ENCODE results near the gene CASP8. TPM values are rescaled to one million over a fixed set of nuclear protein-coding genes. Genes with fewer than 3 reads are reported as not detected.

CASP8 gene
- total RNA-seq, 2 experiments from 2014 or later: 172 to 175 TPM

GRCh38 chr2:201231781-201232466 is 28.4 kb upstream of the CASP8 start:
- Histone ChIP-seq H3K27ac (ENCODE audit: low read depth in 1 of 2, low read length in 2 of 2) (no peak overlapping the region), H3K9me3 (ENCODE audit: control insufficient read depth in 1 of 2, insufficient read depth in 1 of 2, low read length in 2 of 2) (no peaks in the 10 kb centered on the region), H3K4me1 (ENCODE audit: insufficient read depth, low read length) (peaks cover 36% of the 10 kb centered on the region), H3K4me3 (ENCODE audit: low read length) (peak overlapping the region; percentile 4), H3K36me3 (ENCODE audit: insufficient read depth, low read length) (no peaks in the 10 kb centered on the region), H3K27me3 (ENCODE audit: control insufficient read depth in 1 of 2, insufficient read depth in 2 of 2, low read length in 2 of 2) (no peaks in the 10 kb centered on the region)
- TF ChIP-seq, protein P1, sequence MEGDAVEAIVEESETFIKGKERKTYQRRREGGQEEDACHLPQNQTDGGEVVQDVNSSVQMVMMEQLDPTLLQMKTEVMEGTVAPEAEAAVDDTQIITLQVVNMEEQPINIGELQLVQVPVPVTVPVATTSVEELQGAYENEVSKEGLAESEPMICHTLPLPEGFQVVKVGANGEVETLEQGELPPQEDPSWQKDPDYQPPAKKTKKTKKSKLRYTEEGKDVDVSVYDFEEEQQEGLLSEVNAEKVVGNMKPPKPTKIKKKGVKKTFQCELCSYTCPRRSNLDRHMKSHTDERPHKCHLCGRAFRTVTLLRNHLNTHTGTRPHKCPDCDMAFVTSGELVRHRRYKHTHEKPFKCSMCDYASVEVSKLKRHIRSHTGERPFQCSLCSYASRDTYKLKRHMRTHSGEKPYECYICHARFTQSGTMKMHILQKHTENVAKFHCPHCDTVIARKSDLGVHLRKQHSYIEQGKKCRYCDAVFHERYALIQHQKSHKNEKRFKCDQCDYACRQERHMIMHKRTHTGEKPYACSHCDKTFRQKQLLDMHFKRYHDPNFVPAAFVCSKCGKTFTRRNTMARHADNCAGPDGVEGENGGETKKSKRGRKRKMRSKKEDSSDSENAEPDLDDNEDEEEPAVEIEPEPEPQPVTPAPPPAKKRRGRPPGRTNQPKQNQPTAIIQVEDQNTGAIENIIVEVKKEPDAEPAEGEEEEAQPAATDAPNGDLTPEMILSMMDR (IDR thresholded peaks at IDR 0.05): peak; percentile 85
- peak; percentile 51 for ATAC-seq (ENCODE audit: poor library complexity)
- H3K4me3 Mint-ChIP-seq: peak overlapping the region; percentile 97
- no peaks in the 10 kb centered on the region for H3K9me3 Mint-ChIP-seq
- CTCF ChIA-PET: interaction anchor here (0.6 to 4.5 kb wide), 64 partner anchors 11 to 519 kb away, joined by 3 to 105 read pairs (median 5); partner anchors contain the start of genes BZW1, CASP10, CASP8 and CLK1
- peak overlapping the region; percentile 95 for H3K27ac Mint-ChIP-seq
- peaks cover 70% of the 10 kb centered on the region for H3K4me1 Mint-ChIP-seq (ENCODE audit: low read depth)
- POLR2A ChIA-PET: interaction anchor here (0.5 to 3.3 kb wide), 31 partner anchors 9 to 549 kb away, joined by 3 to 120 read pairs (median 7); partner anchors contain the start of genes ALS2, CASP10, CASP8 and CFLAR
- peaks cover 23% of the 10 kb centered on the region for H3K36me3 Mint-ChIP-seq (ENCODE audit: low read depth)
- intact Hi-C loops (cut with DNase I, micrococcal nuclease): loop anchor here (1.0 to 10.0 kb wide), 13 partner anchors 19 to 945 kb away; partner anchors contain the start of genes TMEM237 (in 2 of the 2), ALS2 (in 1 of the 2), CASP10 (in 1 of the 2) and CFLAR (in 1 of the 2)
- DNase-seq: peak; percentile 78 to 97 (median 88)
- no peaks in the 10 kb centered on the region for H3K27me3 Mint-ChIP-seq

DNA sequence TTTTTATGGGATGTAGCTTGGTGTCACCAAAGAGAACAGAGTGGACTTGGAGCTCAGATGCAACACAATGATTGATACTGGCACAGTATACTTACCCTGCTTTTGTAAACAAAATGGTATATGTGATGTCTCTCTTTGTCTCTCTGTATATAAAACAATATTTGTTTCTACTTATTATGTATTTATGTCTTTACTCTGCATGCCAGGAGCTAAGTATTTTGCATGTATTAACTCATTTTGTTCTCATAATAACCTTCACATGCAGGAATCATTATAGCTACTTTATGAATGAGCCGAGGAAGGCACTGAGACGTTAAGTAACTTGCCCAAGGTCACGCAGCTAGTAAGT is 27.9 kb upstream of the CASP8 start:
- peaks cover 2% of the 10 kb centered on the region for H3K36me3 ChIP-seq (ENCODE audit: insufficient read depth, low read length)
- Mint-ChIP-seq H3K27me3 (no peaks in the 10 kb centered on the region), H3K4me1 (ENCODE audit: low read depth) (peaks cover 73% of the 10 kb centered on the region), H3K9me3 (no peaks in the 10 kb centered on the region), H3K36me3 (ENCODE audit: low read depth) (peaks cover 23% of the 10 kb centered on the region), H3K4me3 (peak overlapping the region; percentile 97), H3K27ac (peak overlapping the region; percentile 95)
- H3K4me1 ChIP-seq (ENCODE audit: insufficient read depth, low read length): peaks cover 39% of the 10 kb centered on the region
- DNase-seq (no peak), ATAC-seq (ENCODE audit: poor library complexity) (no peak)
- intact Hi-C loops (cut with DNase I, micrococcal nuclease): loop anchor here (1.0 to 10.0 kb wide), 13 partner anchors 20 to 945 kb away; partner anchors contain the start of genes TMEM237 (in 2 of the 2), ALS2 (in 1 of the 2), CASP10 (in 1 of the 2) and CFLAR (in 1 of the 2)
- no peaks in the 10 kb centered on the region for H3K9me3 ChIP-seq (ENCODE audit: control insufficient read depth in 1 of 2, insufficient read depth in 1 of 2, low read length in 2 of 2)
- CTCF ChIA-PET: interaction anchor here (0.6 to 4.5 kb wide), 59 partner anchors 11 to 519 kb away, joined by 3 to 105 read pairs (median 5); partner anchors contain the start of genes BZW1, CASP10, CASP8 and CLK1
- TF ChIP-seq, protein P1 (IDR thresholded peaks at IDR 0.05): no peak
- H3K27ac ChIP-seq (ENCODE audit: low read depth in 1 of 2, low read length in 2 of 2): peak overlapping the region in 1 of 2 donors; percentile 86
- no peak overlapping the region for H3K4me3 ChIP-seq (ENCODE audit: low read length)
- POLR2A ChIA-PET: interaction anchor here (0.6 to 3.3 kb wide), 32 partner anchors 9 to 548 kb away, joined by 3 to 120 read pairs (median 7); partner anchors contain the start of genes ALS2, CASP10, CASP8 and CFLAR
- H3K27me3 ChIP-seq (ENCODE audit: control insufficient read depth in 1 of 2, insufficient read depth in 2 of 2, low read length in 2 of 2): no peaks in the 10 kb centered on the region

GRCh38 chr2:201233192-201233811 is 27.0 kb upstream of the CASP8 start:
- CTCF ChIA-PET: interaction anchor here (1.0 to 4.5 kb wide), 16 partner anchors 13 to 327 kb away, joined by 3 to 105 read pairs (median 20); partner anchors contain the start of genes CASP10, CASP8, ORC2 and STRADB
- peak; percentile 89 for ATAC-seq (ENCODE audit: poor library complexity)
- Mint-ChIP-seq H3K9me3 (no peaks in the 10 kb centered on the region), H3K27ac (peak overlapping the region; percentile 95), H3K4me1 (ENCODE audit: low read depth) (peaks cover 76% of the 10 kb centered on the region), H3K4me3 (peak overlapping the region; percentile 97), H3K27me3 (no peaks in the 10 kb centered on the region), H3K36me3 (ENCODE audit: low read depth) (peaks cover 30% of the 10 kb centered on the region)
- TF ChIP-seq, protein P1 (IDR thresholded peaks at IDR 0.05): no peak
- Histone ChIP-seq H3K27ac (ENCODE audit: low read depth in 1 of 2, low read length in 2 of 2) (peak overlapping the region; percentile 77 to 86), H3K36me3 (ENCODE audit: insufficient read depth, low read length) (peaks cover 10% of the 10 kb centered on the region), H3K9me3 (ENCODE audit: control insufficient read depth in 1 of 2, insufficient read depth in 1 of 2, low read length in 2 of 2) (no peaks in the 10 kb centered on the region), H3K27me3 (ENCODE audit: control insufficient read depth in 1 of 2, insufficient read depth in 2 of 2, low read length in 2 of 2) (no peaks in the 10 kb centered on the region), H3K4me3 (ENCODE audit: low read length) (peak overlapping the region; percentile 80), H3K4me1 (ENCODE audit: insufficient read depth, low read length) (peaks cover 47% of the 10 kb centered on the region)
- POLR2A ChIA-PET: interaction anchor here (0.7 to 3.3 kb wide), 37 partner anchors 9 to 547 kb away, joined by 3 to 120 read pairs (median 6); partner anchors contain the start of genes ALS2, CASP10, CASP8 and CFLAR
- DNase-seq: peak; percentile 60 to 96 (median 80)
- intact Hi-C loops (cut with DNase I, micrococcal nuclease): loop anchor here (2.0 to 10.0 kb wide), 9 partner anchors 21 to 944 kb away; partner anchors contain the start of genes TMEM237 (in 2 of the 2), ALS2 (in 1 of the 2), CFLAR (in 1 of the 2) and HYCC2 (in 1 of the 2)
